Lower leg skin (tissue), 3 donors: ENCODE results near the gene MECR.

ENCODE experiments used
- CTCF ChIP-seq, 3 donors: fragments of 450-650 bp; IDR thresholded peaks; one replicate each; pipeline ENCODE4 v1.5.1; 2016; ENCODE audit warnings: antibody characterized with exemption in 3 of 3, mild to moderate bottlenecking in 3 of 3, moderate library complexity in 2 of 3
- POLR2A ChIP-seq, 2 donors: fragments of 450-650 bp; IDR thresholded peaks; one replicate each; pipeline ENCODE4 v1.6.1; 2016 to 2017; ENCODE audit warnings: antibody characterized with exemption in 2 of 2, mild to moderate bottlenecking in 1 of 2, moderate library complexity in 1 of 2

DNA sequence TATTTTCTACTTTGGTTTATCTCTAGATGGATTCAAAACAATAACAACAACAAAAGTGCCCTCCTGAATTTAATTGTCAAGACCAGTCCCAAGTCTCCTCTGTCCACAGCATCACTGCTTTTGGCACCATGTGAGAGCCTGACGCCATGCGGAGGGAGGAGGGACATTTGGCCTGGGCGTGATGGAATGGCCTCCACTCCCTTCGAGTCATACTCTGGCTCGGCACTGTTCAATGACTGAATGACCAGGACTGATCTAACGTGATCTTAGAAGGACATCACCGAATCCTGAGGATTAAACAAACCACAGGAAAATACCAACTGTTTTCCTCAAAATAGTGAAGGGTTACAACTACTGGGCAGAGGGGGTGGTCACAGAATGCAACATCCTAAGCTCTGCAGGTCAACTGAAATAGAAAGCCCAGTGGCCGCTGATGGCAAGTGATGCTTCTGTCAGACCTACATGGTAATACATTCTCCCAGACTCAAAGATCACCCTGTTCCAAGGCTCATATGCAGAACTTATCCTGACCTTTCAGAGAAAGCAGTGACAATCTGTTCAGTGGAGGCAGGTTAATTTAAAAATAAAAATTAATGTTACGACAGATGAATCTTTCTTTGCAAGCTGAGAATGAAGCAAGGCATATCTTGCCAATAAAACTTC, 68.1 kb downstream of the MECR start:
- no peak for TF ChIP-seq POLR2A (IDR thresholded peaks at IDR 0.05)
- TF ChIP-seq CTCF (IDR thresholded peaks at IDR 0.05): no peak
